ENCODE measurements around the gene GRM1.

GRM1 gene

GRCh38 chr6:146345598-146345997, 316.7 kb downstream of the GRM1 start:
- Histone ChIP-seq H3K27ac (ENCODE audit: low read depth, low read length) (no peak overlapping the region), H2BK12ac (ENCODE audit: low read length) (peak overlapping the region; percentile 49), H3K79me1 (ENCODE audit: low read length) (no peaks in the 10 kb centered on the region), H3K23ac (ENCODE audit: low read length) (no peak overlapping the region), H3K79me2 (ENCODE audit: control insufficient read depth, insufficient read depth, low read length, poor library complexity) (no peaks in the 10 kb centered on the region), H4K8ac (ENCODE audit: low read depth, low read length) (no peak overlapping the region), H3K4me3 (ENCODE audit: low read depth, low read length) (no peak overlapping the region), H2AFZ (ENCODE audit: insufficient read depth, low read length, poor library complexity) (no peak overlapping the region), H4K91ac (ENCODE audit: low read depth, low read length) (peak overlapping the region; percentile 2), H2BK120ac (ENCODE audit: insufficient read depth, low read length, poor library complexity) (peak overlapping the region; percentile 60), H3K14ac (ENCODE audit: low read length) (no peak overlapping the region), H2AK5ac (ENCODE audit: low read length) (no peak overlapping the region), H3K9me3 (ENCODE audit: insufficient read depth, low read depth, low read length) (no peaks in the 10 kb centered on the region), H2BK5ac (ENCODE audit: low read depth, low read length, poor library complexity) (no peak overlapping the region), H3K4me2 (ENCODE audit: low read length) (no peak overlapping the region), H4K12ac (ENCODE audit: low read depth, low read length) (no peak overlapping the region), H3K27me3 (ENCODE audit: insufficient read depth, low read length) (no peaks in the 10 kb centered on the region), H3K18ac (ENCODE audit: low read length) (no peak overlapping the region), H3K4ac (ENCODE audit: low read depth, low read length) (no peak overlapping the region), H3K4me1 (ENCODE audit: control insufficient read depth in 1 of 2, insufficient read depth in 2 of 2, low read length in 2 of 2) (no peaks in the 10 kb centered on the region), H3K9ac (ENCODE audit: low read length) (no peak overlapping the region), H3K36me3 (ENCODE audit: control insufficient read depth in 1 of 2, insufficient read depth in 2 of 2, low read length in 2 of 2) (no peaks in the 10 kb centered on the region)
- DNase-seq, result no peak
- WGBS (ENCODE audit: extremely low coverage, insufficient coverage, insufficient read length), result no CpG with 5 or more reads among the region's 1 CpG

DNA sequence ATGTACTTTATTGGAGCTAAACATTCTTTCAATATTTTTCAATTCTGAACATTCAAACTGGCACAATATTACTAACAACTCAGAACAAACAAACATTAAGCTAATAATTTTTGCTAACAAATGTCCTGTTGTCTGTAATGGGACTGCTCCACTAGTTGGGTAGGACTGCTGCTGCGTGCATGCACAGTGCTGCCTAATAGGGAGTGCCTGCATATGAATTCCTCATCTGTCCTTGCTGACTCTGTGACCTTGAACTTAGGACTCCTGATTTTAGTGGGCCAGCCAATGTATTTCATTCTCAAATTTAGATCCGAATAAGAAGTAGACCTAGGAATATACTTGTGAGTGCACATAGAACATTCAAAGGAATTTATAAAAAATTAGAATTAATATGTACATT, 318.2 kb downstream of the GRM1 start:
- no peaks in the 10 kb centered on the region for H3K79me1 ChIP-seq (ENCODE audit: low read length)
- no peaks in the 10 kb centered on the region for H3K4me1 ChIP-seq (ENCODE audit: control insufficient read depth in 1 of 2, insufficient read depth in 2 of 2, low read length in 2 of 2)
- H2BK120ac ChIP-seq (ENCODE audit: insufficient read depth, low read length, poor library complexity), result no peak overlapping the region
- no peak overlapping the region for H3K4me3 ChIP-seq (ENCODE audit: low read depth, low read length)
- no peak overlapping the region for H3K9ac ChIP-seq (ENCODE audit: low read length)
- no peak overlapping the region for H2BK5ac ChIP-seq (ENCODE audit: low read depth, low read length, poor library complexity)
- H3K9me3 ChIP-seq (ENCODE audit: insufficient read depth, low read depth, low read length), result no peaks in the 10 kb centered on the region
- no peak overlapping the region for H4K8ac ChIP-seq (ENCODE audit: low read depth, low read length)
- H3K23ac ChIP-seq (ENCODE audit: low read length), result no peak overlapping the region
- no peak overlapping the region for H3K18ac ChIP-seq (ENCODE audit: low read length)
- no peak overlapping the region for H2AK5ac ChIP-seq (ENCODE audit: low read length)
- H4K12ac ChIP-seq (ENCODE audit: low read depth, low read length), result no peak overlapping the region
- H3K14ac ChIP-seq (ENCODE audit: low read length), result no peak overlapping the region
- H3K4ac ChIP-seq (ENCODE audit: low read depth, low read length), result no peak overlapping the region
- H2AFZ ChIP-seq (ENCODE audit: insufficient read depth, low read length, poor library complexity), result no peak overlapping the region
- H3K27me3 ChIP-seq (ENCODE audit: insufficient read depth, low read length), result no peaks in the 10 kb centered on the region
- H4K91ac ChIP-seq (ENCODE audit: low read depth, low read length), result no peak overlapping the region
- H3K36me3 ChIP-seq (ENCODE audit: control insufficient read depth in 1 of 2, insufficient read depth in 2 of 2, low read length in 2 of 2), result no peaks in the 10 kb centered on the region
- H3K4me2 ChIP-seq (ENCODE audit: low read length), result no peak overlapping the region
- no peaks in the 10 kb centered on the region for H3K79me2 ChIP-seq (ENCODE audit: control insufficient read depth, insufficient read depth, low read length, poor library complexity)
- no peak for DNase-seq
- H2BK12ac ChIP-seq (ENCODE audit: low read length), result no peak overlapping the region
- no CpG with 5 or more reads among the region's 2 CpGs for WGBS (ENCODE audit: extremely low coverage, insufficient coverage, insufficient read length)
- H3K27ac ChIP-seq (ENCODE audit: low read depth, low read length), result no peak overlapping the region

GRCh38 chr6:146347690-146348089, 318.8 kb downstream of the GRM1 start:
- WGBS (ENCODE audit: extremely low coverage, insufficient coverage, insufficient read length), result no CpG with 5 or more reads among the region's 3 CpGs

DNA sequence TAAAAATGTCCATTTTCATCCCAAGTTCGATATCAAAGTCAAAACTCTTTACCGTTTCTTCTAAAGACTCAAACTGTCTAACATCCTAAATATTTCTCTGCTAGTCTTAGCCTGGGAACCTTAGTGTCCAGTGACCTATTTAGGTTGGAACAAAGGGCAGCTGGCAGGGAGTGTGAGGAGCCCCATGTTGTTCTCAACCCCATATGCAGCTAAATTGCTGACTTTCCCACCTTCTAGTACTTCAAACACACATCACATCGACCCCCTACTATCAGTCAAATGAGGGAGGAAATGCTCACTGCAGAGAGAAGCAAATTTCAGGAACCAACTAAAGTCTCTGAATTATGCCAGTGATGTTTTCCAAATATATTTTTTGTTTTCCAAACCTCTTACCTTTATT, 322.2 kb downstream of the GRM1 start:
- Histone ChIP-seq H3K4ac (ENCODE audit: low read depth, low read length) (no peak overlapping the region), H3K18ac (ENCODE audit: low read length) (no peak overlapping the region), H4K12ac (ENCODE audit: low read depth, low read length) (no peak overlapping the region), H2BK12ac (ENCODE audit: low read length) (no peak overlapping the region), H4K8ac (ENCODE audit: low read depth, low read length) (no peak overlapping the region), H3K4me1 (ENCODE audit: control insufficient read depth in 1 of 2, insufficient read depth in 2 of 2, low read length in 2 of 2) (no peaks in the 10 kb centered on the region), H3K4me2 (ENCODE audit: low read length) (no peak overlapping the region), H2BK120ac (ENCODE audit: insufficient read depth, low read length, poor library complexity) (no peak overlapping the region), H3K27me3 (ENCODE audit: insufficient read depth, low read length) (no peaks in the 10 kb centered on the region), H3K79me1 (ENCODE audit: low read length) (no peaks in the 10 kb centered on the region), H2AK5ac (ENCODE audit: low read length) (no peak overlapping the region), H3K36me3 (ENCODE audit: control insufficient read depth in 1 of 2, insufficient read depth in 2 of 2, low read length in 2 of 2) (no peaks in the 10 kb centered on the region), H3K9me3 (ENCODE audit: insufficient read depth, low read depth, low read length) (no peaks in the 10 kb centered on the region), H3K27ac (ENCODE audit: low read depth, low read length) (no peak overlapping the region), H3K9ac (ENCODE audit: low read length) (no peak overlapping the region), H2BK5ac (ENCODE audit: low read depth, low read length, poor library complexity) (no peak overlapping the region), H3K79me2 (ENCODE audit: control insufficient read depth, insufficient read depth, low read length, poor library complexity) (no peaks in the 10 kb centered on the region), H3K4me3 (ENCODE audit: low read depth, low read length) (no peak overlapping the region), H4K91ac (ENCODE audit: low read depth, low read length) (no peak overlapping the region), H2AFZ (ENCODE audit: insufficient read depth, low read length, poor library complexity) (no peak overlapping the region), H3K23ac (ENCODE audit: low read length) (no peak overlapping the region), H3K14ac (ENCODE audit: low read length) (no peak overlapping the region)
- no CpG with 5 or more reads among the region's 3 CpGs for WGBS (ENCODE audit: extremely low coverage, insufficient coverage, insufficient read length)
- DNase-seq, result no peak

More at GRCh38 chr6:146347690-146348089, 318.8 kb downstream of the GRM1 start:
- H3K79me1 ChIP-seq (ENCODE audit: low read length), result no peaks in the 10 kb centered on the region
- H3K27me3 ChIP-seq (ENCODE audit: insufficient read depth, low read length), result no peaks in the 10 kb centered on the region
- no peak for DNase-seq
- no peak overlapping the region for H3K9ac ChIP-seq (ENCODE audit: low read length)
- H4K91ac ChIP-seq (ENCODE audit: low read depth, low read length), result no peak overlapping the region
- H2BK5ac ChIP-seq (ENCODE audit: low read depth, low read length, poor library complexity), result no peak overlapping the region
- no peak overlapping the region for H2AFZ ChIP-seq (ENCODE audit: insufficient read depth, low read length, poor library complexity)
- H4K12ac ChIP-seq (ENCODE audit: low read depth, low read length), result no peak overlapping the region
- no peak overlapping the region for H3K4ac ChIP-seq (ENCODE audit: low read depth, low read length)
- H2AK5ac ChIP-seq (ENCODE audit: low read length), result no peak overlapping the region
- no peak overlapping the region for H3K4me2 ChIP-seq (ENCODE audit: low read length)
- H3K36me3 ChIP-seq (ENCODE audit: control insufficient read depth in 1 of 2, insufficient read depth in 2 of 2, low read length in 2 of 2), result no peaks in the 10 kb centered on the region
- no peak overlapping the region for H3K23ac ChIP-seq (ENCODE audit: low read length)
- H2BK120ac ChIP-seq (ENCODE audit: insufficient read depth, low read length, poor library complexity), result no peak overlapping the region
- H3K4me3 ChIP-seq (ENCODE audit: low read depth, low read length), result no peak overlapping the region
- no peaks in the 10 kb centered on the region for H3K79me2 ChIP-seq (ENCODE audit: control insufficient read depth, insufficient read depth, low read length, poor library complexity)
- H3K27ac ChIP-seq (ENCODE audit: low read depth, low read length), result no peak overlapping the region
- H3K14ac ChIP-seq (ENCODE audit: low read length), result no peak overlapping the region
- H3K9me3 ChIP-seq (ENCODE audit: insufficient read depth, low read depth, low read length), result no peaks in the 10 kb centered on the region
- H4K8ac ChIP-seq (ENCODE audit: low read depth, low read length), result no peak overlapping the region
- H2BK12ac ChIP-seq (ENCODE audit: low read length), result no peak overlapping the region
- H3K4me1 ChIP-seq (ENCODE audit: control insufficient read depth in 1 of 2, insufficient read depth in 2 of 2, low read length in 2 of 2), result no peaks in the 10 kb centered on the region
- H3K18ac ChIP-seq (ENCODE audit: low read length), result no peak overlapping the region
